Left colon (tissue), 2 donors: ENCODE data around the gene CAMK2A. TPM values are rescaled to one million over a fixed set of nuclear protein-coding genes. Genes with fewer than 3 reads are reported as not detected.

Experiments
- ATAC-seq: fragments of 200-7000 bp; cut with Tn5 transposase; one replicate; pipeline ENCODE4 v1.9.1; 2020; ENCODE audit warnings: mild to moderate bottlenecking, moderate library complexity
- DNase-seq, 2 donors: peaks; one replicate each; pipeline ENCODE4 v3.0.0-alpha.2; 2020
- intact Hi-C, 2 donors: fragments of 100-400 bp; cut with DNase I in 1 of 2; cut with micrococcal nuclease in 1 of 2; formaldehyde crosslinking; loops; one replicate each; pipeline versions ENCODE4 v1.11.2 to v1.14.0; 2022; cut with DNase I, micrococcal nuclease
- total RNA-seq, 2 donors: library from RNA; stranded (reverse); fragmentation: NEBNext Ultra II Directional; extraction: Animal tissue kit (Norgen Biotek cat#: 25700); gene quantifications; one replicate each; pipeline ENCODE4 v1.2.1, GENCODE V29; 2021
- donor health status: DM: no; HTN: no; CAD: no.
- donor health status: DM: yes; HTN: yes; CAD: no.

CAMK2A gene
- total RNA-seq, 2 donors from 2014 or later = 0.17 to 0.21 TPM

DNA sequence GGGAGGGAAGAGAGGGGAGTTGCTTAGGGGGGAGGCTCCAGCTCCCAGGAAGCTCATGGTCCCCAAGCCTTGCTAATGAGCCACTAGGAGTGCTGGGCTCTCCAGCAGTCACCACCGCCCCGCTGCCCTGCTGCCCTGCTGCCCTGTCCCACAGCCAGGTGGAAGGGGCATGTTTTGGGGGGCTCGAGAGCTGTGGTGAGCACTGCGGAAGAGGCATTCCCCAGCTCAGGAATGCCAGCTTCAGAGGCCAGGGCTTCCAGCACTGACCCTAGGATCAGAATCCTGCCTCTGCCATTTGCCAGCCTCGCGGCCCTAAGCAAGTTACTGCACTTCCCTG is 82.8 kb downstream of the CAMK2A start:
- intact Hi-C loops = no loop called here
- DNase-seq = no peak
- ATAC-seq = no peak

DNA sequence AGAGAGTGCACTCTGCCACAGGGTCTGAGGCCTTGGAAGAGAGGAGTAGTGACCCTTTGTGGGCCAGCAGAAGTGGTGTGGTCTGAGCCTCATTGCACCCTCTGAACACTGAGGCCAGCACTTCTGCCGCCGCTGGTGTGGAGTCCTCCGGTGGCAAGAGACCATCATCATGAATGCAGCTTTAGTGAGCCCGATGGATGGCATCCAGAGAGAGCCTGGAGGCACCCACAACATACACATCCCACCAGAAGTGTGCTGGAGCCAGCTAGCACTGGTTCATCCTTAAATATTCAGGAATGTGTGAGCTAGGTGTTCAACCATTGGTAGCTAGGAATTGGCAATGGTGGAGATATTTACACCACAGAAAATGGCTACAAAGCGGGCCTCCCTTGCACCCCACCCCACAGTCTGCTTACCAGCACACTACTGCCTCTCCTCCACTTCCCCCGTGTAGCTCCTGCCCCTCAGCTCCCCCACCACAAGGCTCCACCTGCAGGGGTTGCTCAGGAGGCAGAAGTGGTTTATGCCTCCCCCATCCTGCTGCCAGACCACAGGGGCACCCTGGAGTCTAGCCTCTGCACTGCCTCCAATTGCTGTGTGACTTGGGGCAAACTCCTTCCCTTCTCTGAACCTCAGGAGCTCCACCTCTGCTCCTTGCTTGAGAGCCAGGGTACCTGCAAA is 83.3 kb downstream of the CAMK2A start:
- intact Hi-C loops = no loop called here
- ATAC-seq = no peak
- no peak for DNase-seq

DNA sequence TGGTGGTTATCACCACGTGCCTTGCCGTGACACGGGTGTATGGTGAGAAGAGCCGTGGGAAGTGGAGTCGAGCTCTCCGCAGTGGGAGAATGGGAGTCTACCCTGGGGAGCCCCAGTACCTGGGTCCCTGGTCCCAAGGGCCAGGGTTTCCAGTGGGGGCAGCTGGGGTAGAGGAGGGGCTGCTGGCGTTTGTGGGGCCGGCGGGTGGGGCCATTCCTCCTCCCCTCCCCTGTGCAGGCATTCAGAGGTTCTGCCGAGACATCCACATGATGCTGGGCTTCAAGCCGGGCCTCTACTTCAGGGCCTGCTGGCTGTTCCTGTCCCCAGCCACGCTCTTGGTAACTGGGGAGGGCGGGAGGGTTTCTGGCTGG is 85.0 kb downstream of the CAMK2A start:
- no peak for DNase-seq
- ATAC-seq = no peak
- intact Hi-C loops = no loop called here

DNA sequence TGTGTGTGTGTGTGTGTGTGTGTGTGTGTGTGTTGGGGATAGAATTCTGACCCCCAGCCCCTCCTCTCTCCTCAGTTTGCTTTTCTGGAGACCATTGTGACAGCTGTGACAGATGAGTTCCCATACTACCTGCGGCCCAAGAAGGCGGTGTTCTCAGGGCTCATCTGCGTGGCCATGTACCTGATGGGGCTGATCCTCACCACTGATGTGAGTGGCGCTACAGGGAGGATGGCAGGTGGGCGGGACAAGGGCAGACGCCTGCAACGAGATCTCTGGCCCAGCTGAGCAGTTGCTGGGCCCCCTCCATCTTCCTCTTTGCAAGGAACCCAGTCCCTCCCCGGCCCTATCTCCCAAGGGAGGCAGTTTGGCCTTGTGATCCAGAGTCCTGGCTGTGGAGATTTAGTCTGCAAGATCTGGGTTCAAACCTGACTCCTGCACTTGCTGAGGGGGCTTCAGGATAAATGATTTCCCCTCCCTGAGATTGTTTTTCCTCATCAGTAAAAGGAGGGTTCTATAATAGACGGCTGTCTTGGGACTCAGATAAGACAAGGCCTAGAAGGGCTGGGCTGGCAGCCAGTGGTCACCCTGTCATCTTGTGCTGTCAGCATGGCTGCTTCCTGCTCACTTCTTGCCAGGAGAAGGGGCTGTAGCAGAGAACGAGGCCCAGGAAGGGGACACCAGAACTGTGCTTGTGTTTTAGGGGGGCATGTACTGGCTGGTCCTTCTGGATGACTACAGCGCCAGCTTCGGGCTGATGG is 85.6 kb downstream of the CAMK2A start:
- no peak for DNase-seq
- intact Hi-C loops = no loop called here

DNA sequence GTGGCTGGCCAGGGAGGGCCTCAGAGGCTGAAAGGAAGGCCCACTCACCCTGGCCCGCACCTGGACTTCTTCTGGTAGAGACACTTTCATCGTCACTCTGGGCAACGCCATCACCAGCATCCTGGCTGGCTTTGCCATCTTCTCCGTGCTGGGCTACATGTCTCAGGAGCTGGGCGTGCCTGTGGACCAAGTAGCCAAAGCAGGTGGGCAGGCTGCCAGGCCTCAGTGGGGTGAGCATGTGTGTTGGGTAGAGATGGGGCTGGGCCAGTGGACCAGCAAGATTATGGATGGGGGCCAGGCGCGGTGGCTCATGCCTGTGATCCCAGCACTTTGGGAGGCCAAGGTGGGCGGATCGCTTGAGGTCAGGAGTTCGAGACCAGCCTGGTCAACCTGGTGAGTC is 87.1 kb downstream of the CAMK2A start:
- DNase-seq = no peak
- no peak for ATAC-seq
- intact Hi-C loops = no loop called here

More for the DNA sequence above, 85.6 kb downstream of the CAMK2A start:
- ATAC-seq = no peak

DNA sequence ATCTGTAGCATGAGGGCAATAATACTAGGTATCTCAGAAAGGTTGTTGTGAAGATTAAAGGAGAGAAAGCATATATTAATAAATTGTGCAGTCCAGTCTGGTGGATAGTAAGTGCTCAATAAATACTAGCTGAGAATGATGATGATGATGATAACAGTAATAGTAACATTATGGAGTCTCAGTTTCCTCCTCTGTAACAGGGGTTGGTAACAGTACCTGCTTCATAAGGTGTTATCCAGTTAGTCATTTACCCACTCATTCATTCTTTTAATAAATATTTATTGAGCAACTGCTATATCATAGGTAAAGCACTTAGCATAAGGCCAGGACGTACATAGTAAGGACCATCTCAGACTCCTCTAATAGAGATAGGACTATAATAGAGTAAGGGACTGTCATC is 92.1 kb downstream of the CAMK2A start:
- intact Hi-C loops = no loop called here
- no peak for DNase-seq
- no peak for ATAC-seq

DNA sequence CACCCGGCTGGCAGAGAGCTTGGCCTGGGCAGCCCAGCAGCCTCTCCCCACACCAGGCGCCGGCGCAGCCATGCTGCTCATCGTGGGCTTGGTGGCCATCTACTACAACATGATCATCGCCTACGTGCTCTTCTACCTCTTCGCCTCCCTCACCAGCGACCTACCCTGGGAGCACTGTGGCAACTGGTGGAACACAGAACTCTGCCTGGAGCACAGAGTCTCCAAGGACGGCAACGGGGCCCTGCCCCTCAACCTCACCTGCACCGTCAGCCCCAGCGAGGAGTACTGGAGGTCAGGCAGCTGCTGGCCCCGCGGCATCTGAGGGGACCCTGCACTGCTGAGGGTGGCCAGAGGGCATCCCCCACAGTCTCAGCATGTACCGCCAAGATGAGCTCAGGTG is 92.6 kb downstream of the CAMK2A start:
- peak in 1 of 2 donors; percentile 18 for DNase-seq
- ATAC-seq = no peak
- intact Hi-C loops = no loop called here

DNA sequence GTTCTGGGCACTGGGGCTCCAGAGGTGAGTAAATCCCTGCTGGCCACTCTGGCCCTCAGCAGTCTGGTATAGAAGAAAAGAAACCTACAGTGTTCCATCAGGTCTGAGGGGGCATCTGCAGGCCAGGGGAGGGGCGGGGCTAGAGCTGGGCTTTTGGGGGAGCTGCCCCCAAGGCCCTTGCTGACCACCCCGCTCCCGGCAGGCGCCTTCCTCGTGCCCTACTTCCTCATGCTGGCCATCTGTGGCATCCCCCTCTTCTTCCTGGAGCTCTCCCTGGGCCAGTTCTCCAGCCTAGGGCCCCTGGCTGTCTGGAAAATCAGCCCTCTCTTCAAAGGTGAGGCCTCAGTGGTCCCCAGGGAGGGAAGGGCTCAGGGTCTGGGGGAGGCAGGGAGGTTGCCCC is 93.1 kb downstream of the CAMK2A start:
- intact Hi-C loops = no loop called here
- DNase-seq (peak in 1 of 2 donors; percentile 22), ATAC-seq (no peak)

DNA sequence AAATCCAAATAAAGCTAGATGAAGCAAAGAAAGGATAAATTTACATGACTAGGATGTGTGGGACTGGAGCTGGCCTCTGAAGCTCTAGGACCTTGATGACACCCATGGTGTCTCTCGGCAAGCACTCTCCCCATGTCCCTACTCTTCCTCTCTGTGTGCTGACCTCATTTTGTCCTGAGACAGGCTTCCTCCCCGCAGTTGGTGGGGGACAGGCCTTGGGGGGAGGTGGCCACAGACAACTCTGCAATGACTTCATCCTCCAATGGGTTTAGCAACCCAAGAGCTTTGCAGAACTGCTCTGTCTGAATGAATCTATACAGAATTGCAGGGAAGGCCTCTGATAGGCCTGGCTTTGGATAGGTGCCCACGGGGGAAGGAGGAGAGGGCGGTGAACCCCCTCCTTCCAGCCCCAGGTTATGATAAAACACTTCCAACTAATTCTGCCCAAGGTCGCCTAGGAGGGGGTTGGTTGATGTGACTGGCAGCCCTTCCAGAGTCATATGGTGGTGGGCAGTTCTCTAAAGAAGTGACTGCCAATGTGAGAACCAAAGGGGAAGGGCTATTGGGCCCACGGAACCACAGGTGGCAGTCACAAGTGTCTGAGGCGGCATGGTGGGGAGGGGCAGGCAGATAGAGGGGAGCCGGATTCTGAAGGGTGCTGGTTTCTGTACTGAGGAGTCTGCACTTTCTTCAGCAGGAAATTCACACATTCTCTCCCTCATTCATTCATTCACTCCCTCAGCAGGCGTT is 93.7 kb downstream of the CAMK2A start:
- DNase-seq = no peak
- intact Hi-C loops = no loop called here
- ATAC-seq = no peak

DNA sequence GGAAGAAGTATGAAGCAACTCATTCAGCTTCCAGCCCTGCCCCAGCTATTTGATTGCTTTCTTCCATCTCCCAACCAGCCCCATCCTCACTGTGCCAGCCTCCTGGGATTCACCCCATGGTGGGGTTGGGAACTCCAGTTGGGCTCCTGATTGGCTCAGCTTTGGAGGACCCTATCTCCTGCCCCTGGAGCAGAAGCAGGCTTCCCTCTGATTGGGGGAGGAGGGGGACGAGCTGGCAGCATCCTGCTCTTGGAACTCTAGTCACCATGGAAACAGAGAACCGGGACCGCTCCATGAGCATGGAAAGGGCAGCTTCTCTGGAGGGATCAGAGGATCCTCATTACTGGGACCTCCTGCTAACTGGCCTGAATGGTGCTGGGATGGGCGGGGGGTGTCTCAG is 97.1 kb downstream of the CAMK2A start:
- no peak for ATAC-seq
- DNase-seq = no peak
- intact Hi-C loops = no loop called here

DNA sequence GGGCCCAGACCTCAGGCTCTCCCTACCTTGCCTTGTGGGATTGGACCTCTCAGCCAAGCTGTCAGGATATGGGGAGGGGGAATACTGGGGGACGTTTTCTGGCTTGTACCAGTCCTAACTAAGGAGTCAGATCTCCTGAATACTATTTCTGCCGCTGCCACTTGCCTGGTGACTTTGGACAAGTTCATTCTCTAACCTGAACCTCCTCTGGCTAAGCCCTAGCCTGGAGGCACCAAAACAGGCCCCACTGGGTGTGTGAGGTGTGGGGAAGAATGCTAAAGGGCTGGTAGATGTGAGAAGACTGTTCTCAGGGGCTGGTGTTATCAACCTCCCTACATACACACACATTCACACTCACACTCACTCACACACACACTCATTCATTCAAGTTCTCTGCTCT is 98.6 kb downstream of the CAMK2A start:
- ATAC-seq = no peak
- intact Hi-C loops = no loop called here

DNA sequence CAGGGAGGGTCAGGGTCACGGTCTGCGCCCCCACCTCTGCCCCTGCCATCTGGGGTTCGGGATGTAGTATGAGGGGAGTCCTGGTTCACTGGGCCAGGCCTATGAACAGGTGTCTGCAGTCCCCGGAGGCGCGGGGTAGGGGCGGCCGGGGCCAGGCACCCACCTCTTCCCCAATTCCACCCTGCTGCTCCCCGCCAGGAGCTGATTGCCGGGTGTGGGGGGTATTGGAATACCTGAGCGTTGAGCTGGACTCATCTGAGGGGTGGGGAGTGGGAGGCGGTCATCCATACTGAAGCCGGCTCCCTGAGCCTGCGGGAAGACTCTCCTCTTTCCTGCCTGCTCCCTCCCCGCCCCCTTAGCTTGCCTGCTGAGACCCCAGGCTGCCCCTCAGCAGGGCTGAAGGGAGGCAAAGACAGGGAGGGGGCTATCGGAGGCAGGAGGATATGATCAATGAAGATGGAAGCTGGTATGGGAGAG is 99.0 kb downstream of the CAMK2A start:
- ATAC-seq (no peak), DNase-seq (no peak)
- intact Hi-C loops = no loop called here

More for the DNA sequence above, 98.6 kb downstream of the CAMK2A start:
- no peak for DNase-seq

DNA sequence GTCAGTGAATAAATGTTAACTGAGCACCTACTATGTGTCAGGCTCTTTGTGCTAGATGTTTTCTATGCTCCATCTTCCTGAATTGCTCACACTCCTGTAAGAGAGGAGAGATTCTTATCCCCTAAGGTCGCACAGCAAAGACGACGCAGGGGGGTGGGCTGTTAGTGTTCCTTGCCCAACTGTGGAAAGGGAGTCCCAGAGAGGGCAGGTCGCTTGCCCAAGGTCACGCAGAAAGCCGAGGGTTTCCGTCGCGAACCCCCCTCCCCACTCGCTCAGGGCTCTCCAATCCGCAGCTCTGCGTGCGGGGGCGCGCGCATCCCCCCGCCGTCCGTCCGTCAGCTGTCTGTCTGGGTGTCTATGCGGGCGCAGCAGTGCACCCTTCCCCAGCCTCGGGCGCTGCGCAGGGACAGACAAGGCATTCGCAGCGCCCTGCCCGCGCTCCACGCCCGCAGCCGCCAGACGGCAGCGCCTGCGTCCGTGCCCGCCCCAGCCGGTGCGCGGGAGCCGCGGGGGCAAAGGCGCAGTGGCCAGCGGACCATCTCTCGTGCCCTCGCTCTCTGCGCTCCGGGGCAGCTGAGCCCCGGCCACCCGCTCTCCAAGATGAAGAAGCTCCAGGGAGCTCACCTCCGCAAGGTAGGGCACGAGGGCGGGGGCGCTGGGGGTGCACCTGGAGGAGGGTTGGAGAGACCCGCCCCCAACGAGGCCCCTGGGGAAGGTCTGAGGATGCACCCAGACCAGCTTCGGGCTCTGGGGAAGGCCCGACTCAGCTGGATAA is 99.7 kb downstream of the CAMK2A start, which contains the start of gene SLC6A7:
Gene SLC6A7, plus strand, starts transcription at position 335 of the 775 bp plus-strand sequence. Its CDS starts 266 bp downstream, at position 601.
- DNase-seq (peak; percentile 13 to 51), ATAC-seq (peak; percentile 37)
- intact Hi-C loops = no loop called here

DNA sequence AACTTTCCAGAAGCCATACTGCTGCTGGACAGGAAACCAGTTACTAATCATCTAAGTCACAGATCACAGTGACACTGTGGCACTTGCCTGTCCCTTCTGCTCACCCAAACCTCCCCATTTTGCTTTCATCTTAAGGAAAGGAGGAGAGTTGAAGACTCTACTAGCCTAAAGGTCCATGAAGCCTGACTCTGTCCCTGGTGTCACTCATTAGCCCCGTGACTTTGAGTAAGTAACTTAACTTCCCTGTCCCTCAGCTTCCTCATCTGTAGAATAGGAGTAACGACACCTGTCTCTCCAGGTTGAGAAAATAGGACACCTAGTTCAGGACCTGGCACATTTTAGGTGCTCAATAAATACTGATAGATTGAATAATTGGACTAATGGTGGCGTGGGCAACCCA is 100.2 kb downstream of the CAMK2A start:
- peak; percentile 17 for ATAC-seq
- DNase-seq = no peak
- intact Hi-C loops = no loop called here

DNA sequence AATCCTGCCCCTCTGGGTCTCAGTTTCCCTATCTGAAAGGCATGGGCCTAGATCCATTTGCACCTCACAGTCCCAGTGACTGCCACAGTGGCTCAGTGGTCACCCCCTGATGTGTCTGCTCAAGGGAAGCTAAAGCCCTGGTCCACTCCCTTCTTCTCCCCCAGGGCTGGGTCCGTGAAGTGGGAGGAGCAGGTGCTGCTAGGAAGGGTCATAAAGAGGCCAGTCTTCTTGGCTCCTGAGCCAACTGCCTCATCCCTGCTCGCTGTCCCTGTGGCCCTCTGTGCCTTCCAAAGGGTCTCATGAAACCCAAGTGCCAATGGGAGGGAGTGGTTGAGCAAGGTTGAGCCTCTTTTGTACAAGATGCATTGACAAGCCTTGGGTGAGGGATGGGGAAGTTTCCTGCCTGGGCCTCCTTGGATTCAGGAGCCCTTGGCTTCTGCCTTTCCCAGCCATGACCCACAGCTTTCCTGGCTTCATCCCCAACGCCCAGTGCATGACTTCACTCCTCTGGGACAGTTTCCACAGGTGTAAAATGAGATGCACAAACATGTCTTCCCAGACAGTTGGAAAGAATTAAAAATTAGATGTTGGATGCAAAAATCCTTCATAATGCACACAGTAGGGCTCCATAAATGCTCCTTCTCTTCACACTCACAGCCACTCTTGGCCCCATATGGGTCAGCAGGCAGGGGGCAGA is 101.3 kb downstream of the CAMK2A start:
- ATAC-seq (peak; percentile 38), DNase-seq (peak; percentile 54 to 71)
- intact Hi-C loops = no loop called here

DNA sequence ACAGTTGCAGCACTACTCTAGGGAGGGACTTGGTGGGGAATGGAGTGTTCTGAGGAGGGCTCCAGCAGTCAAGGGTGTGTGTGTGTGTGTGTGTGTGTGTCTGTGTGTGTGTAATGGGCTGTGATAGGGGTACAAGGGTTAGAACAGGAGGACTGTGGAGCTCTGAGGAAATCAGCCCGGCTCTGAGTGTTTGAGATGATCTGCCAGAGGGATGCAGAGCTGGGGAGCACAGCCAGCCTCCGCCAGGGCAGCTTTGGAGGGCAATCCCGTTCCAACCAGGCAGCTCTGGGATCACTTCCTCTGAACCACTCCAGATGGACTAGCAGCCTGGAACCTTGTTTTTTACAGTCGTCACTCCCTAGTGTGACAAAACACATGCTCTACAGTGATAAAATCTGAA is 102.7 kb downstream of the CAMK2A start:
- no peak for DNase-seq
- ATAC-seq = peak; percentile 3
- intact Hi-C loops = no loop called here

DNA sequence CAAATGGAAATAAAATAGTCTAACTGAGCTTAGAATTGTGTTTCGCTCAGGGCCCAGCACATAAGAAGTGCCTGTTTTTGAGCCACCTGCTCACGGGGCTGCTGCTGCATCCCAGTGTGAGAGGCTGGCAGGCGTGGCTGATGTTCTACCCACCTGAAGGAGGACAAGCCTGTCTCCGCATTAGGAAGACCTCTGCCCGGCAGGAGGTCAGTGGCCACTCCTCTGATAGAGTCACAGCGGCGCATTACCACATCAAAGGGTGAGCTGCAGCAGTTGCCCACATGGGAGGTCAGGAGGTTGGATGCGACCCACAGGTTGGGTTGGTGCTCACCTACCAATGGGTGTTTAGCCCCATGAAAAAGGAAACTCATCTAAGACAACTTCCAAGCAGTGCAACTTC is 103.4 kb downstream of the CAMK2A start:
- no peak for ATAC-seq
- DNase-seq = no peak
- intact Hi-C loops = no loop called here
